Activated naive CD8-positive, alpha-beta T cell treated with anti-CD3 and anti-CD28 coated beads, Interleukin-2, amount 50 U/mL, for 16 hours (primary cell): ENCODE data around the gene EFR3B.
"Not testable (repeated sequence)": the region's sequence is repeated elsewhere in the genome, so short reads cannot be mapped to it uniquely, and the experiment has no call there.

ENCODE experiments used
- DNase-seq: peaks from one replicate; pipeline ENCODE4 v3.0.0-alpha.2; 2020; ENCODE audit warnings: low read depth, low spot score

The EFR3B gene

GRCh38 chr2:25041928-25042320, at the start of gene EFR3B:
Gene EFR3B (plus strand): TSS chr2:25042076. CDS start chr2:25042313, 237 bp downstream.
- DNase-seq, result peak; percentile 78

GRCh38 chr2:24993406-24994145, 48.3 kb upstream of the EFR3B start:
- DNase-seq, result no peak

GRCh38 chr2:24994146-24994724, 47.6 kb upstream of the EFR3B start:
- no peak for DNase-seq

- DNase-seq, result not testable (repeated sequence)
Observed at GRCh38 chr2:24999097-24999496, 42.8 kb upstream of the EFR3B start.

GRCh38 chr2:25000036-25000435, 41.8 kb upstream of the EFR3B start:
- no peak for DNase-seq

GRCh38 chr2:25000503-25001324, 41.2 kb upstream of the EFR3B start:
- no peak for DNase-seq

- DNase-seq, result no peak
Observed at GRCh38 chr2:25001325-25001637, 40.6 kb upstream of the EFR3B start.

GRCh38 chr2:25002066-25002465, 39.8 kb upstream of the EFR3B start:
- no peak for DNase-seq

- DNase-seq, result no peak
Observed at GRCh38 chr2:25009954-25010353, 31.9 kb upstream of the EFR3B start.

GRCh38 chr2:25011342-25011741, 30.5 kb upstream of the EFR3B start:
- DNase-seq, result not testable (repeated sequence)

- no peak for DNase-seq
Observed at GRCh38 chr2:25014631-25015030, 27.2 kb upstream of the EFR3B start.

- no peak for DNase-seq
Observed at GRCh38 chr2:25018681-25019080, 23.2 kb upstream of the EFR3B start.

GRCh38 chr2:25021791-25022362, 20.0 kb upstream of the EFR3B start:
- no peak for DNase-seq

GRCh38 chr2:25023333-25023732, 18.5 kb upstream of the EFR3B start:
- DNase-seq, result no peak

GRCh38 chr2:25025229-25026007, 16.5 kb upstream of the EFR3B start:
- DNase-seq, result no peak

GRCh38 chr2:25026008-25026530, 15.8 kb upstream of the EFR3B start:
- DNase-seq, result no peak

- no peak for DNase-seq
Observed at GRCh38 chr2:25029183-25029554, 12.7 kb upstream of the EFR3B start.

GRCh38 chr2:25030702-25031101, 11.2 kb upstream of the EFR3B start:
- DNase-seq, result no peak

GRCh38 chr2:25032094-25032493, 9.8 kb upstream of the EFR3B start:
- DNase-seq, result no peak

GRCh38 chr2:25032901-25033300, 9.0 kb upstream of the EFR3B start:
- DNase-seq, result no peak

- no peak for DNase-seq
Observed at GRCh38 chr2:25034081-25034480, 7.8 kb upstream of the EFR3B start.
